Activated naive CD4-positive, alpha-beta T cell treated with anti-CD3 and anti-CD28 coated beads for 36 hours (primary cell): Measurements from ENCODE around the gene DYNLL1. TPM values are rescaled to one million over a fixed set of nuclear protein-coding genes. Genes with fewer than 3 reads are reported as not detected.
A peak's percentile ranks its signal among the peaks of the same experiment; 100 is the strongest.
"Not testable (repeated sequence)": the region's sequence is repeated elsewhere in the genome, so short reads cannot be mapped to it uniquely, and the experiment has no call there.

Experiments used
- CTCF ChIA-PET: fragments of 350-600 bp; sonication (Branson Sonifier 250); formaldehyde crosslinking; loops from one replicate; lab custom pipeline; 2021; ENCODE audit warnings: antibody characterized with exemption; lab: Charles Lee
- DNase-seq: peaks from one replicate; pipeline ENCODE4 v3.0.0-alpha.2; 2020
- H3K27ac Mint-ChIP-seq: one replicate; pipeline ENCODE4 v1.8.0; 2021; ENCODE audit warnings: mild to moderate bottlenecking, mixed read lengths
- H3K27me3 Mint-ChIP-seq: one replicate; pipeline ENCODE4 v1.8.0; 2021; ENCODE audit warnings: low read depth, mixed read lengths
- H3K36me3 Mint-ChIP-seq: one replicate; pipeline ENCODE4 v1.8.0; 2021; ENCODE audit warnings: low read depth, mixed read lengths
- H3K4me1 Mint-ChIP-seq: one replicate; pipeline ENCODE4 v1.8.0; 2021; ENCODE audit warnings: low read depth, mixed read lengths
- H3K4me3 Mint-ChIP-seq: one replicate; pipeline ENCODE4 v1.8.0; 2021; ENCODE audit warnings: mild to moderate bottlenecking, moderate library complexity, mixed read lengths
- H3K9me3 Mint-ChIP-seq: one replicate; pipeline ENCODE4 v1.8.0; 2021; ENCODE audit warnings: mixed read lengths
- intact Hi-C: fragments of 100-400 bp; cut with micrococcal nuclease; formaldehyde crosslinking; loops from one replicate; pipeline ENCODE4 v1.15.1; 2023
- total RNA-seq, 2 experiments: library from RNA; stranded (reverse); gene quantifications; one replicate each; pipeline ENCODE4 v1.2.3, GENCODE V29; 2021

DYNLL1 gene
- total RNA-seq, 2 experiments from 2014 or later: 93.4 to 93.5 TPM

- H3K9me3 Mint-ChIP-seq: no peaks in the 10 kb centered on the region
- H3K4me1 Mint-ChIP-seq: peaks cover 22% of the 10 kb centered on the region
- intact Hi-C loops: no loop called here
- peaks cover 2% of the 10 kb centered on the region for H3K36me3 Mint-ChIP-seq
- peak within 1 kb of the TSS; percentile 100 for H3K4me3 Mint-ChIP-seq
- H3K27me3 Mint-ChIP-seq: no peaks in the 10 kb centered on the region
- CTCF ChIA-PET: interaction anchor here (0.6 to 1.3 kb wide), 6 partner anchors 9 to 505 kb away, joined by 3 to 5 read pairs (median 3); no protein-coding TSS in a partner anchor
- H3K27ac Mint-ChIP-seq: peak within 1 kb of the TSS; percentile 99
- peak; percentile 93 for DNase-seq
Measured at GRCh38 chr12:120528861-120529525, 33.1 kb downstream of the DYNLL1 start, which contains the start of gene COQ5. TSS of gene COQ5 (minus strand) at chr12:120529158. CDS start at chr12:120529141, 17 bp downstream.

GRCh38 chr12:120529641-120530417, 33.9 kb downstream of the DYNLL1 start:
- Mint-ChIP-seq H3K9me3 (no peaks in the 10 kb centered on the region), H3K27me3 (no peaks in the 10 kb centered on the region), H3K27ac (peak overlapping the region; percentile 99), H3K4me1 (peaks cover 23% of the 10 kb centered on the region), H3K4me3 (peak overlapping the region; percentile 100), H3K36me3 (peaks cover 2% of the 10 kb centered on the region)
- CTCF ChIA-PET: interaction anchor here (0.6 to 1.5 kb wide), 4 partner anchors 8 to 504 kb away, joined by 3 to 5 read pairs (median 4); no protein-coding TSS in a partner anchor
- peak; percentile 27 for DNase-seq
- intact Hi-C loops: loop anchor here (5.0 to 10.0 kb wide), 3 partner anchors 325 to 515 kb away; partner anchors contain the start of genes OASL and RPLP0

GRCh38 chr12:120530418-120530761, 34.5 kb downstream of the DYNLL1 start:
- not testable (repeated sequence) for H3K27ac Mint-ChIP-seq, H3K27me3 Mint-ChIP-seq, DNase-seq, H3K36me3 Mint-ChIP-seq, H3K9me3 Mint-ChIP-seq
- intact Hi-C loops: loop anchor here (5.0 to 10.0 kb wide), 3 partner anchors 326 to 516 kb away; partner anchors contain the start of genes OASL and RPLP0
- CTCF ChIA-PET: interaction anchor here (1.5 kb wide), 1 partner anchor 53 kb away, joined by 4 read pairs; no protein-coding TSS in a partner anchor
- Mint-ChIP-seq H3K4me3 (peak overlapping the region; percentile 100), H3K4me1 (peaks cover 23% of the 10 kb centered on the region)

GRCh38 chr12:120532701-120533238, 36.9 kb downstream of the DYNLL1 start:
- Mint-ChIP-seq H3K27ac (no peak overlapping the region), H3K4me3 (no peak overlapping the region), H3K4me1 (peaks cover 39% of the 10 kb centered on the region), H3K36me3 (peaks cover 15% of the 10 kb centered on the region), H3K27me3 (no peaks in the 10 kb centered on the region), H3K9me3 (no peaks in the 10 kb centered on the region)
- DNase-seq: no peak
- intact Hi-C loops: loop anchor here (5.0 to 10.0 kb wide), 3 partner anchors 328 to 518 kb away; partner anchors contain the start of genes OASL and RPLP0
- CTCF ChIA-PET: interaction anchor here (1.1 kb wide), 1 partner anchor 62 kb away, joined by 3 read pairs; no protein-coding TSS in a partner anchor

- DNase-seq: peak; percentile 78
- H3K4me1 Mint-ChIP-seq: peaks cover 47% of the 10 kb centered on the region
- no peaks in the 10 kb centered on the region for H3K27me3 Mint-ChIP-seq
- H3K9me3 Mint-ChIP-seq: no peaks in the 10 kb centered on the region
- peak within 1 kb of the TSS; percentile 92 for H3K4me3 Mint-ChIP-seq
- CTCF ChIA-PET: interaction anchor here (0.8 kb wide), 1 partner anchor 64 kb away, joined by 3 read pairs; no protein-coding TSS in a partner anchor
- intact Hi-C loops: loop anchor here (1.0 to 10.0 kb wide), 8 partner anchors 38 to 519 kb away; partner anchors contain the start of genes COX6A1, DYNLL1, OASL and POP5
- peaks cover 21% of the 10 kb centered on the region for H3K36me3 Mint-ChIP-seq
- peak within 1 kb of the TSS; percentile 94 for H3K27ac Mint-ChIP-seq
Measured at GRCh38 chr12:120534203-120534702, 38.3 kb downstream of the DYNLL1 start, which contains the start of gene RNF10. TSS of gene RNF10 (plus strand) at chr12:120534356. CDS start at chr12:120534812, 456 bp downstream.

- H3K4me1 Mint-ChIP-seq: peaks cover 49% of the 10 kb centered on the region
- no peaks in the 10 kb centered on the region for H3K9me3 Mint-ChIP-seq
- peak; percentile 58 for DNase-seq
- no peaks in the 10 kb centered on the region for H3K27me3 Mint-ChIP-seq
- H3K27ac Mint-ChIP-seq: peak overlapping the region; percentile 94
- intact Hi-C loops: loop anchor here (1.0 to 10.0 kb wide), 11 partner anchors 39 to 520 kb away; partner anchors contain the start of genes COX6A1, DYNLL1, OASL and POP5
- CTCF ChIA-PET: interaction anchor here (0.8 to 1.0 kb wide), 2 partner anchors 46 to 65 kb away, joined by 3 to 5 read pairs; partner anchors contain the start of gene POP5
- H3K36me3 Mint-ChIP-seq: peaks cover 26% of the 10 kb centered on the region
- peak overlapping the region; percentile 92 for H3K4me3 Mint-ChIP-seq
Measured at GRCh38 chr12:120534703-120535655, 39.1 kb downstream of the DYNLL1 start.

- DNase-seq: peak; percentile 56
- peaks cover 57% of the 10 kb centered on the region for H3K4me1 Mint-ChIP-seq
- intact Hi-C loops: loop anchor here (5.0 to 10.0 kb wide), 3 partner anchors 331 to 521 kb away; partner anchors contain the start of genes RAB35 and RPLP0
- H3K27ac Mint-ChIP-seq: peak overlapping the region; percentile 44
- H3K27me3 Mint-ChIP-seq: no peaks in the 10 kb centered on the region
- peak overlapping the region; percentile 92 for H3K4me3 Mint-ChIP-seq
- peaks cover 26% of the 10 kb centered on the region for H3K36me3 Mint-ChIP-seq
- CTCF ChIA-PET: interaction anchor here (1.0 to 1.5 kb wide), 3 partner anchors 45 to 112 kb away, joined by 4 to 8 read pairs (median 5); partner anchors contain the start of gene POP5
- H3K9me3 Mint-ChIP-seq: no peaks in the 10 kb centered on the region
Measured at GRCh38 chr12:120536064-120536791, 40.3 kb downstream of the DYNLL1 start.

GRCh38 chr12:120537856-120538220, 41.9 kb downstream of the DYNLL1 start:
- Mint-ChIP-seq H3K27ac (peak overlapping the region; percentile 73), H3K9me3 (no peaks in the 10 kb centered on the region), H3K36me3 (peaks cover 26% of the 10 kb centered on the region), H3K4me3 (peak overlapping the region; percentile 61), H3K4me1 (peaks cover 67% of the 10 kb centered on the region), H3K27me3 (no peaks in the 10 kb centered on the region)
- CTCF ChIA-PET: interaction anchor here (0.5 to 1.1 kb wide), 3 partner anchors 8 to 99 kb away, joined by 3 to 5 read pairs (median 4); partner anchors contain the start of gene COQ5
- intact Hi-C loops: loop anchor here (5.0 to 10.0 kb wide), 3 partner anchors 333 to 523 kb away; partner anchors contain the start of genes RAB35 and RPLP0
- DNase-seq: no peak

GRCh38 chr12:120538281-120539156, 42.6 kb downstream of the DYNLL1 start:
- Mint-ChIP-seq H3K27ac (peak overlapping the region; percentile 73), H3K4me1 (peaks cover 67% of the 10 kb centered on the region), H3K27me3 (no peaks in the 10 kb centered on the region), H3K9me3 (no peaks in the 10 kb centered on the region), H3K36me3 (peaks cover 26% of the 10 kb centered on the region), H3K4me3 (peak overlapping the region; percentile 61)
- intact Hi-C loops: loop anchor here (5.0 to 10.0 kb wide), 3 partner anchors 334 to 524 kb away; partner anchors contain the start of genes RAB35 and RPLP0
- CTCF ChIA-PET: interaction anchor here (0.9 to 1.1 kb wide), 2 partner anchors 9 to 44 kb away, joined by 3 to 5 read pairs; partner anchors contain the start of gene COQ5
- DNase-seq: no peak
